GM19467 (cell line): ENCODE data around the gene TMEM108.

ENCODE experiments used
- ATAC-seq: cut with Tn5 transposase; IDR thresholded peaks from one replicate; pipeline ENCODE4 v1.9.1; 2021; ENCODE audit warnings: mild to moderate bottlenecking, moderate library complexity; ENCODE audit not compliant: unreplicated experiment

Gene TMEM108

GRCh38 chr3:133209871-133210550 lies 171.8 kb downstream of the TMEM108 start:
- ATAC-seq = no peak

- no peak for ATAC-seq
Measured at GRCh38 chr3:133210656-133211055, 172.5 kb downstream of the TMEM108 start.

- ATAC-seq = peak; percentile 92
Measured at GRCh38 chr3:133211449-133211848, 173.3 kb downstream of the TMEM108 start.

GRCh38 chr3:133211856-133212255 lies 173.7 kb downstream of the TMEM108 start:
- no peak for ATAC-seq

- no peak for ATAC-seq
Measured at GRCh38 chr3:133213937-133214336, 175.7 kb downstream of the TMEM108 start.

GRCh38 chr3:133227813-133228212 lies 189.6 kb downstream of the TMEM108 start:
- no peak for ATAC-seq

- ATAC-seq = no peak
Measured at GRCh38 chr3:133230195-133230594, 192.0 kb downstream of the TMEM108 start.

- ATAC-seq = no peak
Measured at GRCh38 chr3:133236901-133237300, 198.7 kb downstream of the TMEM108 start.

- no peak for ATAC-seq
Measured at GRCh38 chr3:133237380-133237779, 199.2 kb downstream of the TMEM108 start.

GRCh38 chr3:133238015-133238414 lies 199.8 kb downstream of the TMEM108 start:
- no peak for ATAC-seq

- no peak for ATAC-seq
Measured at GRCh38 chr3:133246119-133246518, 207.9 kb downstream of the TMEM108 start.

GRCh38 chr3:133246773-133247172 lies 208.6 kb downstream of the TMEM108 start:
- no peak for ATAC-seq

- no peak for ATAC-seq
Measured at GRCh38 chr3:133248389-133248788, 210.2 kb downstream of the TMEM108 start.

- no peak for ATAC-seq
Measured at GRCh38 chr3:133249490-133249889, 211.3 kb downstream of the TMEM108 start.

- ATAC-seq = no peak
Measured at GRCh38 chr3:133254151-133254550, 216.0 kb downstream of the TMEM108 start.

GRCh38 chr3:133254716-133255115 lies 216.5 kb downstream of the TMEM108 start:
- ATAC-seq = no peak

GRCh38 chr3:133256787-133257483 lies 218.7 kb downstream of the TMEM108 start:
- ATAC-seq = no peak

- ATAC-seq = no peak
Measured at GRCh38 chr3:133258358-133258757, 220.2 kb downstream of the TMEM108 start.

GRCh38 chr3:133259767-133260166 lies 221.6 kb downstream of the TMEM108 start:
- ATAC-seq = no peak

- no peak for ATAC-seq
Measured at GRCh38 chr3:133262333-133262732, 224.1 kb downstream of the TMEM108 start.

- ATAC-seq = no peak
Measured at GRCh38 chr3:133264920-133265319, 226.7 kb downstream of the TMEM108 start.

- no peak for ATAC-seq
Measured at GRCh38 chr3:133268726-133269134, 230.5 kb downstream of the TMEM108 start.
